Measurements from ENCODE around the gene BMI1. TPM values are rescaled to one million over a fixed set of nuclear protein-coding genes. Genes with fewer than 3 reads are reported as not detected.
"Not testable (repeated sequence)": the region's sequence is repeated elsewhere in the genome, so short reads cannot be mapped to it uniquely, and the experiment has no call there.

BMI1 gene
- 17.2 and 34.3 TPM in 2 replicates for total RNA-seq

DNA sequence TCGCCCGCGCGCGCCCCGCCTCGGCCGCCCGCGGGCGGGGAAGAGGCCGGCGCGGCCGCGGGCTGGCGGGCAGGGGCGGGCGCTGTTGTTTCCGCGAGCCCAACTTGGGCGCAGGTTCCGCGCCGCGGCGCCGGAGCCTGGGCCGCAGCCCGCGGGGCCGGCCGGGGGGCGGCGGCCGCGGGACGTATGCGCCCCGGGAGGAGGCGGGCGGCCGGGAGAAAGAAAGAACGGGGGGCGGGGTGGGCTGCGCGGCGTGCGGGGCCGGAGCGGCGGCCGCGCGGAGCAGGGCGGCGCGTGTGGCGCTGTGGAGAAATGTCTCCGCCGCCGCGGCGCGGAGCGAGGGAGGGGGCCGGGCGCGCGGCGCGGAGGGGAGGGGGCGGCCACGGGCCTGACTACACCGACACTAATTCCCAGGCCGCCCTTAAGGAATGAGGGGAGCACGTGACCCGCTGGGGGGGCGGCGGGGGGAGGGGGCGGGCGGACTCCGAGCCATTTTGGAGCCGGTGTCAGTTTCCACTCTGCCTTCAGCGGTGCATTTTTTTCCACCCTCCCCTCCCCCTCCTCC is at the start of gene BMI1:
BMI1 (plus strand) TSS at position 509 of the 565 bp plus-strand sequence. CDS start 5,351 bp downstream, outside the sequence.
- peak; percentile 73 to 75 for DNase-seq (ENCODE audit: low read depth in 2 of 2)

DNA sequence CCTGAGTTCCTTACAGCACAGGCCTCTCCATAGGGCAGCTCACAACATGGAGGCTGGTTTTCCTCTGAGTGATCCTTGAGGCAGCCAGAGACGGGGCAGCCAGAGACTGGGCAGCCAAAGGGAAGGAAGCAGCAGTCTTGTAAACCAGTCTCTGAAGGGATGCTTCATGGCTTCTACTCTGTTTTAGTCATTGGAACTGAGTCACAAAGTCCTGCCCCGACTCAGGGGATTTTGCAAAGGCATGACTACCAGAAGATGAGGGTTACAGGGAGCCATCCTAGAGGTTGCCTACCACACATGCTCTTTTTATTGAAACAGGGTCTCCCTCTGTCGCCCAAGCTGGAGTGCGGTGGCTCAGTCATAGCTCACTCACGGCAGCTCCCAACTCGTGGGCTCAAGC is 49.1 kb upstream of the BMI1 start:
- no peak for DNase-seq (ENCODE audit: low read depth in 2 of 2)

DNA sequence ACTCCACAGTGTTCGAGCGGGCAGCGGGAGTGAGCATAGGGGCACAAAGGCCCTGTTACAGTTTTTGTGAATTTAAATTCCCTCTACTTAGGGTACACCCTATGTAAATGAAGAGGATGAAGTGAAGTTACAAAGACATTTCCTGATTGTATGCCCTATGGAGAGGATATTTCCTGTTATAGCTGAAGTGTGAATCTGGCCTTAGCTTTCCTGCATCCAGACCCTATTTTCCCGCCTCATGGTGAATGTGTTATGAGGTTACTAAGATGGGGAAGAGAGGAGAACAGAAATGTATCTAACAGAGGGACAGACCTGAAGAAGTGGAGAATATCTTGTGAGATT is 42.5 kb upstream of the BMI1 start:
- DNase-seq (ENCODE audit: low read depth in 2 of 2) = no peak

DNA sequence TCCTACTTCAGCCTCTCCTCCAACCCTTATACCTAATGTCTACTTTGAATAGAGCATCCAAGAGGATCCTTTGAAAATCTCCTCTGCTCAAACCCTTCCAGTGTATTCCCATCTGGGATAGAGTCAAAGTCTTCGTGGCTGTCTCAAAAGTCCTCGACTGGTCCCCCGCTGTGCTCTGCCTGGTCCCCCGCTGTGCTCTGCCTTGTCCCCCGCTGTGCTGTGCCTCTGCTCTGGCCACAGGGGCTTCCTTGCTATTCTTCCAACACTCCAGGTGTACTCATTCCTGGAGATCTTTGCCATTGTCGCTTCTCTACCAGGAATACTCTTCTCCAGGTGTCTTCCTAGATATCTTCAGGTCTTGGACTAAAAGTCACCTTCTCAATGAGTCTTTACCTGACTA is 40.8 kb upstream of the BMI1 start:
- no peak for DNase-seq (ENCODE audit: low read depth in 2 of 2)

DNA sequence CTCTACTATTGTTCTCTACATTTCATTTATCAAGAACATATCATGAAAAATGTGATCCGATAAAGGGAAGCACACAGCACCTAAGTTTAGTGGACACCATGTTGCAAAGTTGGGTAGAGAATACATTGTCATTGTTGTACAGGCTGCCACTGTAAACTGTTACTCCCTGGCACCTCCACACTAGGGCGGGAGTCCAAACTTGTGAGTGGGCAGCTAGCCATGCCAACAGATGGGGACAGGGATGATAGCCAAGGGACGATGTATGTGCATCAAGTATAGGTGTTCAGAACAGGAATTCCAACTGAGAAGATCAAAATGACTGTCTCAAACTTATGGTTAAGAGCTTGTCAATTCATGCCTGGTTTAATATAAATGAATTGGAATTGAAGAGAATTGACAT is 35.8 kb upstream of the BMI1 start:
- DNase-seq (ENCODE audit: low read depth in 2 of 2) = no peak

DNA sequence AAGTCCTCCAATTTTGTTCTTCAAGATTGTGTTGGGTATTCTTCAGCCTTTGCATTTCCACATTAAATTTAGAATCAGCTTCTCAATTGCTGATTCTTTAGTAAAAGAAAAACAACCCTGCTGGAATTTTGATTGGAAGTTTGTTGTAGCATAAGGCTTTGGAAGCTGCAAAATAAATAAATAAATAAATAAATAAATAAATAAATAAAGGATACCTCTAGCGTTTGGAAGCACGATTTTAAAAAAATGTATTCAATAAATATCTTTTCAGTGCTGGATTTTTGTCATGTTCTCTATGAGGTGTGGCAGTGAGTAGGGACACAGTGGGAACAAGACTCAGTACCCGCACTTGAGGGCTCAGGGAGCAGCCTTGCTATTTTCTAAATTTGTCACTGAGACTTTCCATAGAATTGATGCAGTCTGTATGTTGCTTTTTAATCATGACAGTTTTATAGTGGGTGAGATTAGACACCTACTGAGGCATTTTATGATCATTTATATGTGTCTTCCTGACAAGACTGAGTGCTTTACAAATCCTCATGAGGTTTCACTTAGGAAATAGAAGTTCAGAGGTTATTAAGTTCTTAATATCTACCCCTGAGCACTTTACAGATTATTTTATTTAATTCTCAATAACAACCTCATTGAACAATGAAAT is 27.0 kb upstream of the BMI1 start:
- DNase-seq (ENCODE audit: low read depth in 2 of 2) = no peak

DNA sequence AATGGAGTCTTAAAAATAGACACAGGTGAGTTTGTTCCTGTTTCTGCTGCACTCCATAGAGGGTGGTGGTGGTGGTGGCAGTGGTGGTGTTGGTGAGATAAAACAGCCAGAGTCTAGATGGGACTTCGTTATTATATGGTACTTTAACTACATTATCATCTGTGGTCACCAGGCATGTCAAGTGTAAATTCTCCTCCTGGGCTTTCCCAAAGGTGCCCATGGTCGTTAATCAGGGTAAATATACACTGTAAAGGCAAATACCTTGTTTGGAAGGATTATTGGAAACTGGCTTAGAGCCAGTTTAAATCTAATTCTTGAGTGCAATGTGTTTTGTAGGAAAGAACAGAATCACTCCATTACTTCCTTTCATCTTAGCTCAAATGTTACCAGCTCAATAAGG is 26.2 kb upstream of the BMI1 start:
- DNase-seq (ENCODE audit: low read depth in 2 of 2) = no peak

DNA sequence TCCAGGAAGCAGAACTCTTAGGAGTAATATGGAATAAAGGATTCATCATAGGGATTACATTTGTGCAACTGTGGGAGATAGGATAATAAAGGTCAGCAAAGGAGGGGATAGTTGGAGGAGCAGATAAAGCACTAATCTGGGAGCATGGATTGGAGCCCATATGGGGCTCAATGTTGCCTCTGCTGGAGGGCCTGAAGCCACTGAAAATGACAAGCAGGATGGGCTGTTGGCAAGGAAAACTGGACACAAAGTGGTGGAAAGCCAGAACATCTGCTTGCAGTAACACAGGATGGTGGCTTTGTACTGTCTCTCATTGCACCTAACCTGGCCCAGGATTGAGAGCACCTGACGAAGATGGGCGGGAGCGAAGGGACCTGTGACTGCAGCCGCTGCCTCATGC is 19.7 kb upstream of the BMI1 start:
- no peak for DNase-seq (ENCODE audit: low read depth in 2 of 2)

DNA sequence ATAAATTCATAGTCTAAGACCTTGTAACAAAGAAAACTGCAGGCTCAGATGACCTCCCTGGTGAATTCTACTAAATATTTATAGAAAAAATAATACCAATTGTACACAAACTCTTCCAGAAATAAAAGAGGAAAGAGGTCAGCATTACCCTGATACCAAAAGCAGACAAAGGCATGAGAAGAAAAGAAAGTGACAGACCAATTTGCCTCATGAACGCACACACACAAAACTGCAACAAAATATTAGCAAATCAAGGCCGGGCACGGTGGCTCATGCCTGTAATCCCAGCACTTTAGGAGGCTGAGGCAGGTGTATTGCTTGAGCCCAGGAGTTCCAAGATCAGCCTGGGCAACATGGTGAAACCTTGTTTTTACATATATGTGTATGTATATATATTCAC is 17.4 kb upstream of the BMI1 start:
- DNase-seq (ENCODE audit: low read depth in 2 of 2) = no peak

DNA sequence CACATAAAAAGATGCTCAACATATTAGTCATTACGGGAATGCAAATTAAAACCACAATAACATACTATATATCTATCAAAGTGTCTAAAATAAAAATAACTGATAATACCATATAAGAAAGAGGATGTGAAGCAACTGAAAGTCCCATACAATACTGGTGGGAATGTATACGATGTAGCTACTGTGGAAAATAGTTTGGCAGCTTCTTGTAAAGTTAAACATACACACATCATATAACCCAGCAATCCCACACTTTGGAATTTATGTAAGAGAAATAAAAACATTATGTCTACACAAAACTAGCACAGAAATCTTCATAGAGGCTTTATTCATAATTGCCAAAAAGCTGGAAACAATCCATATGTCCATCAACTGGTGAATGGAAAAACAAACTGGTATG is 15.2 kb upstream of the BMI1 start:
- DNase-seq (ENCODE audit: low read depth in 2 of 2) = no peak

DNA sequence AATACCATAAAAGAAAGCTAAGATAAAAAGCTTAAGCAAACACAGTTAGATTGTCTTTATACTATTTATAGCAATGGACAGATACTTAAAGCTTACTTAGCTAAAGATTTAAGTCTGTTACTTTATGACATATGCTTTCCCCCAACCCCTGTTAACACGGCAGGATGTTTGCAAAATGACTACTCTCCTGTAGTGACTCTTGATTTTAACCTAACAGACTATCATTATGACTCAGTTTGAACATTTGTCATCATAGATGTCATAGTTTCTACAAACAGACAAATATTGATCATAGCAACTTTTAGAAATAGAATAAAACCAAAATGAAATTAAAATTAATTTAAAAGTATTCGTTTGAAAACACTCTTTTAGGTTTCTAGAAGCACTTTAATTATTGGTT is 12.5 kb upstream of the BMI1 start:
- DNase-seq (ENCODE audit: low read depth in 2 of 2) = peak in 1 of 2 donors; percentile 55

DNA sequence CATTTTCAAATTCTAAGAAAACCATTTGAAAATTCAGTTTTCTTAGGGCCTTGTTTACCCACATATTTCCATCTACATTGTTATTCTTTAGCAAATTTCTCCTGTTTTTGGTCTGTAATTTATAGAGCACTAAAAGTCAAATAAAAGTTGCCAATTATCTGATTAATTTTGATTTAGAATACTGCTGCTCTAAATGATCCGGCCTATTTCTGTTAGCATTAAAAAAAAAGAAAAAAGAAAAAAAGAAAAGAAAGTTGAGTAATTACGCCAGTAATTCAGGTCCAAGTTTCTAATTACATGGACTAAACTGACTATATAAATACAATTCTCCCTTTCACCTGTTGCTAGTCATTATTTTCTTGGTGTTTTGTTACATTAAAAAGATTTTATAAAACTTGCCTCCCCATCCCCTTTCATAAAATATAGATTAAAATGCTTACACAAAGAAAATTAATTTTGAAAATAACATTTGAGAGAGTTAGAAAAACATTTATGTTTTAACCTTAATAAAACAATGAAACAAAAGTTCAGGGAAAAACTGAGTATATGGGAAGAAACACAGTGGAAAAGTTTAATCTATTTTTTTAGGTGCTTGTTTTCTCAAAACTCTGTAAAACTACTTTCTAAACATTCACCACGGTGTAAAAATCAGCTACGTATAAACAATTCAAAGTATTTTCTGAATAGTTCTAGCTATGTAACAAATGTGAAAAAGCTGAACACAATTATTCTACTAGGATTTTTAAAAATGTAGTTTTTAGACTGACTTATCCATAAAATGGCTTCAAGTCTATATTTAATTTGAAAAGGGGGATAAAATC is 11.5 kb upstream of the BMI1 start:
- DNase-seq (ENCODE audit: low read depth in 2 of 2) = no peak

DNA sequence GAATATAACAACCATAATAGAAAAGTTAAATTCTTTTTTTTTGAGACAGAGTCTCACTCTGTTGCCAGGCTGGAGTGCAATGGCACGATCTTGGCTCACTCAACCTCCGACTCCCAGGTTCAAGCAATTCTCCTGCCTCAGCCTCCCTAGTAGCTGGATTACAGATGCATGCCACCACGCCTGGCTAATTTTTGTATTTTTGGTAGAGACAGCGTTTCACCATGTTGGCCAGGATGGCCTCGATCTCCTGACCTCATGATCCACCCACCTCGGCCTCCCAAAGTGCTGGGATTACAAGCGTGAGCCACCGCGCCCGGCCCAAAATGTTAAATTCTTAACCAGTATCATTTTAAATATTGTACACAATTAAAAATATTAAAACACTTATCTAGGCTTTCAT is 10.9 kb upstream of the BMI1 start:
- DNase-seq (ENCODE audit: low read depth in 2 of 2) = not testable (repeated sequence)

DNA sequence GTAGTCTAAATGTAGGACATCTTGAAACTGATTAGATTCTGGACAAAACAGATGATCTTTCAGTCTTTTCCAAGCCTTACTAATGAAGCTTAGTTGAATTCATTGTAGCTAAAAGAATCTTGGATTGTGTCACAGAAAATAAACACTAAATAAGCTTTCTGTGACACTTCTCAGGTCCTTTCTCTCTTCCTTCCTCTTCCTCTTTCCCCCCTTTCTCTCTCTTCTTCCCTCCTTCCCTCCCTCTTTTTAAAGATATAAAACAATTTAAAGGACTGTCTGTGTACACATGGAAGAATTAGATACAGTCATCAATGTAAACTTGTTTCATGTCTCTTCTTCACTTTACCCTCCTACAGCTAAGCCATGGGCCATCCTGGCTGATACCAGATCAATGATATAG is 10.0 kb upstream of the BMI1 start:
- DNase-seq (ENCODE audit: low read depth in 2 of 2) = no peak

DNA sequence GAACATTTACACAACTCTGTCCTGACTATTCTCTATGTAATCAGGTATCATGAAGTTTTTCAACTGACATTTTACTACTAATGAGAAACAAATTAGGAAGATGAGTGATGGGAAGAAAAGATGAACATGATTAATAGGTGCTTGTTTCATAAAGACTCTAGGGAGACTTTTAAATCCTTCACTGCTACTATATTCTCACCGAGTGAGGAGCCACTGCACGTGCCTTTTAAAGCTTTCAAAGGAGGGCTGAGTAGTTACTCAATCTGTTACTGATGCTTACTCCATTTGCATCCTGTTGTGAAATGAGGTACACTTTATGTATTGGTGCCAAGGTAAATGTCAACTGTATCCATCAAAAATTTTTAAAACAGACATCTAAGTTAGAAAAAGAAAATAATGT is 6.0 kb upstream of the BMI1 start:
- DNase-seq (ENCODE audit: low read depth in 2 of 2) = no peak

DNA sequence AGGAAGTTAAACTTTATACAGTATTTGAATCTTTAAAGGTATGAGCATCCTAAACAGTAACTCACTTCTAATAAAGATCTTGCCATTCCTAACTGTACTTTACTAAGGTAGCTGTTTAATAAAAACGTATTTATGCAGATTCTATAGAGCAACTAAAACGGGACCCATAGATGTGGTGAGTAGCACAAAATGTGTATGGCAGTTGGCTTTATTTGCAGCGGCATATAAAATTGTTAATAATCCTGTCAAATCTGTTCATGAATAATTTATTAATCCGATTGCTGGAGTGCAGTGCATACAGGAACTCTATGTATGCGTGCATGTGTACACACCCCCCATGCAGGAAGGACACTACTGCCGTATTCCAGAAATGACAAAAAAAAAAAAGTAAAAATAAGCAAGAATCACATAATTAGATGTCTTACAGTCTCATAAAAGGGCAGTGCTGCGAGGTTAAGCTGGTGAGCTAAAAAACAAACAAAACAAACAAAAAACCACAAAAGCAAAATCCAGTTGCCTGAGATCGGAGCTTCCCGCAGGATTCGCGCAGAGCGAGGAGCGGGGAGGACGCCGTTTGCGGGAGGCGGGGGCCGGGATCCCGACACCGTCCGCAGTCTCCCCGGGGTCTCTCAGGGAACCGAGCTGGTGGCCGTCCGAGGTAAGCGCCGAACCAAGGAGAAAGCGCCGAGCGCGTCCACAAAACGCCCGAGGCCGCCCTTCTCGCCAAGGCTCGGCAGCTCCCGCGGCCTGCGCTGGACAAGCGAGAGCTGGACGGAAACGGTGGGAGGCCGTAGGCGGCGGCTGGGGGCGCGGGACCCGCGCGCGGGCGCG is 5.2 kb upstream of the BMI1 start:
- peak in 1 of 2 donors; percentile 43 for DNase-seq (ENCODE audit: low read depth in 2 of 2)

DNA sequence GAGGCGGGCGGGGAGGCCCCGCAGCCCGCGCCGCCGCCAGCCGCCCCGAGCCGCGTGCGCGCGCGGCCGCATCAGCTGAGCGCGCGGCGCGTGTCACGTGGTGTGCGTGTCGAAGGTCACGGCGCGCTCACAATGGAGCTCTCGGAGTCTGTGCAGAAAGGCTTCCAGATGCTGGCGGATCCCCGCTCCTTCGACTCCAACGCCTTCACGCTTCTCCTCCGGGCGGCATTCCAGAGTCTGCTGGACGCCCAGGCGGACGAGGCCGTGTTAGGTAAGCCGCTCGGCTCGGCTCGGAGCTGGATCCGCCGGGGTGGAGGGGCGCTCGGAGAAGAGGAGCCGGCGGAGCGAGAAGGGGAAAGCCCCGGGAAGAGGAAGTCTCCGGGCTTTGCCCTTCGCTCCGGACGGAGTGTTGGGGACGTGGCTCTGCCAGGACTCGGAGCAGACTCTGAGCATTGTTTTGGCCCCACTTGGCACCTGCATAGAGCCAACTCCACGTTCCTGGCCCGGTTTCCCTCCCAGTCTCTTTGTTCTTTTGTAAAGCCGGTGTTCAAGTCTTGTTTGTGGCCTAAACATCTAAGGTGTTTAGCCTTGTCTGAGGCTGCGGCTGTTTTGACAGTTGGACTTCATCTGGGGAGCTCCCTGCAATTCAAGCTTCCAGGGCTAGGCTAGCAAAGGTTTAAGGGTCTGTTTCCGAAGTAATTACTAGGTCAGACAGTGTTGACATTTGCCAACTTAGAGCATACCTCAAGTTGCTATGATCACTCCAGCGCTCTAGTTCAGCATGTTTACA is 4.4 kb upstream of the BMI1 start, which contains the start of gene COMMD3:
COMMD3 (plus strand) TSS at position 103 of the 790 bp plus-strand sequence; CDS start at position 133, 30 bp downstream.
- peak; percentile 90 to 91 for DNase-seq (ENCODE audit: low read depth in 2 of 2)

DNA sequence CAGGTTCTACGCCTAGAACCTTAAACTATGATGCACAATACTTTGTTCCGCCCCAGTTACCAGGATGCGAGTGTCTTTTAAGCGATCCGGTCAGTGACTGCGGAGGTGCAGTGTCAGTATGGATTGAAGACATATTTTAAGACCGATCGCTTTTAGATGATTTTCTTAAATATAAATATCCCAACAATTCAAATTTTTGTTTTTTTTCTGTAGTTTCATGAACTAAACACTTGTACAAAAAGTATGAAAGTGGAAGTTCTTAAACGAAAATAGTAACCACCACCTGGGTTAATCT is 3.9 kb upstream of the BMI1 start:
- no peak for DNase-seq (ENCODE audit: low read depth in 2 of 2)

DNA sequence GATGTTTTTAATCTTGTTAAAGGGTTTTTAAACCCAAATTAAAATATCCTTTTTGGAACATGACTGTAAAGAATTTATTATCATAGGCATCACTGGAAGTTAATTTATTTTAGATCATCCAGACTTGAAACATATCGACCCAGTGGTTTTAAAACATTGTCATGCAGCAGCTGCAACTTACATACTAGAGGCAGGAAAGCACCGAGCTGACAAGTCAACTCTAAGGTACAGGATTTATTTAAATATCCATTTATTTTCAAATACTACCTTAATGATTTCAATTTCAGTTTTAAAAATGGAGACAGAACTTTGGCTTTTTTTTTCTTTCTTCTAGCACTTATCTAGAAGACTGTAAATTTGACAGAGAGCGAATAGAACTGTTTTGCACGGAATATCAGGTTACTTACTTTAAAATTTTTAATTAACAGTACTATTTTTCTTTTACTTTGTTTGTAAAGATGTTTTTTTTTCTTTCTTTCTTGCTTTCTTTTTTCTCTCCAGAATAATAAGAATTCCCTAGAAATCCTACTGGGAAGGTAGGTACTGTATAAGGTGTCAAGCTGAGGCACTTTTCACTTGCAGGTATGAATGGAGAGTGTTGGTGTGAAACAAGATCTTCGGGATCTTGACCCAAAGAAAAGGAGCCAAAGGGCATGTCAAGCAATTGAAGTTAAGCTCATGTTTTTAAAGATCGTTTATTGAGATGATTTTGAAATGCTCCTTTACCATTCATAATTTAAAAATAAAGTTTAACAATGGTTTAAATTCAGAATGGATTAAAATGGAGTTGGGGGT is 2.9 kb upstream of the BMI1 start:
- no peak for DNase-seq (ENCODE audit: low read depth in 2 of 2)

DNA sequence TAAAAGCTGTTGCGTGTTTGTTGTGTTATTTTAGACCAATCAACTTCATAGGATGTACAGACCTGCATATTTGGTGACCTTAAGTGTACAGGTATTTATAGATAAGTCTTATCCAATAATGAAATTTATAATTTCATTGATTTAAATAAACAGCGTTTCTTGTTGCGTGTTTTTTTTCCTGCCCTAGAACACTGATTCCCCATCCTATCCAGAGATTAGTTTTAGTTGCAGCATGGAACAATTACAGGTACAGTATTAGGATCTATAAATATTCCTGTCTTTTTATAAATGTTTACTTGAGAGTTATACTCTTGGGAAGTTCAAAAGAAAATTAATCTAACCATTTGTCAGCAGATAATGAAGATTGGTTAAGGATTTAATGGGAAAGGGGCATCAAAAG is 2.1 kb upstream of the BMI1 start:
- no peak for DNase-seq (ENCODE audit: low read depth in 2 of 2)

Measured in lung microvascular endothelial cell (primary cell).